HG02885 (cell line): ENCODE measurements around the gene SHB.

Experiments used
- ATAC-seq: cut with Tn5 transposase; IDR thresholded peaks from one replicate; pipeline ENCODE4 v1.9.1; 2021; ENCODE audit warnings: mild to moderate bottlenecking; ENCODE audit not compliant: unreplicated experiment, poor library complexity

SHB gene

DNA sequence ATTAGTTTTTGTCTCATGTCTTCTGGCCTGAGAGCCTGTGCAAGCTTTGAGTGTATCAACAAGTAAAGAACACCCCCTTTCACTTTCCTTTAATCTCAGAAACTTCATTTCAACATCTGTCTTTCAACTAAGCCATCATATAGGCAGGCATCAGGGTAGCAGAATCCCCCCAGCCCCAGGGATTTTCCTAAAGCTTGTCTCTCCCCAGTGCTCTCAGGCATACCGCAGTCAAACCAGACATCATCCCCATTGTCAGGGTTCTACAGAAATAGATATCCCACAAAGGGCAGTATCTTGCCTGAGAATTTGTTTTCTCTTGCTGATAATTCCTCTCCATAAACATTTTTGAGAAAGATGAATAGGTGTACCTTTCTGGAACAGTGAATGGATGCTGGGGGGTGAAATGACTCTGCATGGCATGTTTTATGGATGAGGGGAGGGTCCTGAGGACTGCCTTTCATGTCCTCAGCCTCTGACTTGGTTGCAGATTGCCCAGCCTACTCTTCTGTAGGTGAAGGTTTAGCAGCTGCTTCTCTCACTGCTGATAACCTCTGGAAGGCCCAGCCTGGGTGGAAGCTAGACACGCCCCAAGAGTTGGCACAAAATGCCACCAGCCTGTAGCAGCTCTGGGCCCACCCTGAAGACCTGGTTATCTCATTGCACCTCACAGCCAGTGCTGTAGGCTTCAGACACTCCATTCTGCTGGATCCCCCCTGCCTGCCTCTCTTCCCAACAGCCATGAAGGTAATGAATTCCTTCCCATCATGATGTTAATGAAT is 20.5 kb upstream of the SHB start:
- ATAC-seq: no peak

GRCh38 chr9:38088006-38088925 is 19.2 kb upstream of the SHB start:
- peak; percentile 47 for ATAC-seq

GRCh38 chr9:38086496-38086895 is 17.5 kb upstream of the SHB start:
- ATAC-seq: no peak

DNA sequence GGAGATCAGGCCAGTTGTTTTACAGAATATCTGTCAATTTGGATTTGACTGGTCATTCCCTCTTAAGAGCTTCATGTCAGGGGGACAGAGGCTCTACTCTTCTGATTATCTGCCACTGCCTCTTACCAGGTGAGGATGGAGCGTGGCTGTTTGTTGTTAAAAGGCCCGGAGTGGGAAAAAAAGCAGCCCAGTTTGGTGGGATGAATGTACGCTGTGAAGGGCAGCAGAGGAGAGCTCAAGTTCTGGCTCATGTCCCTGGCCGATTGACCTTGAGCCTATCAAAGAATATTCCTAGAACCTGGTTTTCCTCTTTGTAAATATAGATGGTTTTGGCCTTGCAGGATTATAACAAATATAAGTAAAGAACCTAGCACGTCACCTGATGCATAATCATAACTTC is 16.3 kb upstream of the SHB start:
- no peak for ATAC-seq

DNA sequence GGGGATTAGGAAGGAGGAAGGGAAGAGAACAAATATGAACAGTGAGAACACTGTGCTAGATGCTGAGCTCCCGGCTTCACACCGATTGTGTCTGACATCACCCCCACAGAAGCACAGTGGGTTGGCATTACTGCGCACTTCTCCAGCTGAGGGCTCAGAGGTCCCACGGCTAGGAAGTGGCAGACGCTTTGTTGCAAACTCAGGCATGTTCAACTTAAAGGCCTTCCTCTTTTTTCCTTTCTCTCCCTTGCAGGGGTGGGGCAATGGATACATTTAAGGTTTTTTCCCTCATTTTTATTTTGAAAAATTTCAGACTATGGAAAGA is 15.5 kb upstream of the SHB start:
- no peak for ATAC-seq

DNA sequence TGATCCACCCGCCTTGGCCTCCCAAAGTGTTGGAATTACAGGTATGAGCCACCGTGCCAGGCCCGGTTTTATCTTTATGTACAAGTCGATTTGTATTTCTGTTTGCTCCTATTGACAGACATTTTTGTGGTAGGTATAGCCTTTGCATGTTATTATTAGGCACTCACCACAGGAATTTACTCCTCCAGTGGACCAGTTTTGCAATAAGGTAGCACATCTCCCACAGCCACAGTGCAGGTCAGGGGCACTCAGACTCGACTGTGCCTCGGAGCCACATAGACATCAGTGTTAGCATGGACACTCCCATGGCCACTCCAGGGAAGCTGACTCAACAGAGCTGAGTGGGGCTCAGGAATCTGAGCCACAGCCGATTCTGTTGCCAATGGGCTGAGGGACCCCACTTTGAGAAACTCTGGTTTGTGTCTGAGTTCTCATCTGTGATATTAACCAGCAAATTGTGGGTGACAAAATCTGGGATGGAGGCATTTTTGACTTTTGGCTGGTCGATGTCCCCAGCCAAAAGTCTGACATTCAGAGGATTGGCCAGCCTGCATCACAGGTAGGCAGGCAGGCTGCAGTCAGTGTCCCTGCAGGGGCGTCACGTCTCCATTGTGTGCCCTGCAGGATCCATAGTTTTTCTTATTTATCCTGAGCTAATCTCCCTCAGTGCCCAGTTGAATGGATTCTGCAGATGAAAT is 15.0 kb upstream of the SHB start:
- ATAC-seq: no peak

GRCh38 chr9:38082446-38083287 is 13.6 kb upstream of the SHB start:
- ATAC-seq: no peak

DNA sequence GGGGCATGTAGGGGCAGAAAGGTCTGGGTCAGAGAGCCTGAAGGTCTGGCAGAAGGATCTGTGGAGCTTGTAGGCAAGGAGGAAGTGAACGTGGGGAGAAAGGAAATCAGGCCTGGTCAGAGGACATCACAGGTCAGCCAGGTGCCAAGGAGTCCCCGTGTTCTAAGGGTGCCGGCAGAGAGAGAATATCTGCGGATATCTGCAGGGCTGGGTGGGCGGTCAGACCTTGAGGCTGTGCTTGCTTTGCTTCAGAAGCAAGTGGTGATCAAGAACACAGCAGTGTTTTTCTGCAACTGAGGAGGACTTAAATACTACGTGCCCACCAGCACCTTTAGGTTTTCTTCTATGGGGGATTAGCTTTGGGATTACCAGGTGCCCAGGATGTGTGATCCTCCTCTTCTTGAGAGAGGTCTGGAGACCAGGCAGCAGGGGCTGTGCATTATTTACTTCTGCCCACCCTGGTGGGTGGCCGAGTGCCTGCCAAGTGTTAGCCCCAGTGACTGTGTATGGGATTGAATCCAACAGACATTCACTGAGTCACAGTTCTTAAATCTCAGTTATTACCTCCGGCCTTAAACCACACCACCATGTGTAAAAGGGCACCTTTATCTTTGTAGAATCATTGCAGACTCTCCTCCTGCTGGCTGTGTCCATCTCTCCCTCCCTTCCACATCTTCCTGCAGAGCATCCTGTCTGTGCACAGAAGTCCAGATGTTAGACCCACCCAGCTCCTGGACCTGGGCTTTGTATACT is 12.5 kb upstream of the SHB start:
- ATAC-seq: no peak

DNA sequence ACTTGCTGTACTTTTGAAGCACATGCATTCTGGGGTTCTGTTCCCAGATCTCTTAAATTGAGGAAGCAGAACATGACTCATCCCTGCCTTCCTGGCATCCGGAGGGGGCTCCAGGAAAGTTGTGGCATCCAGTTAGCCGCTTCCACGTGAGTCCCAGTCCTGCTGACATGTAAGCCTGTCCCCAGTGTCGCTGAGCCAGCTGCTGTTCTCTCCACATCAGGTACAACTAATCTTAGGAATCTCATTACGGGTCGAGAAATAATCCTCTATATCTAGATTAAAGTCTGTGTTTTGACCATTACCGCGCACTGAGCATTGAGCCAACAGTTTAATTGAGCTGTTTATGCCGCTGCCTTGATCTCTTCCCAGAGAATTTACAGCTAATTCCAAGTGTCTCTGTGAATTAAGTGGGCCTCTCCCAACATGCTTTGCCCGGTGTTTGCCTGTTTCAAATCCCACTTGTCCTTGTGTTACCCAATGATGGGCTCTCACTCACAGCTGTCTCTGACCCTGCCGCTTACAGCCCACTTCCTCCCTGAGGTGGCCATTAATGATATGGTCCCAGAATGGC is 10.5 kb upstream of the SHB start:
- ATAC-seq: no peak

DNA sequence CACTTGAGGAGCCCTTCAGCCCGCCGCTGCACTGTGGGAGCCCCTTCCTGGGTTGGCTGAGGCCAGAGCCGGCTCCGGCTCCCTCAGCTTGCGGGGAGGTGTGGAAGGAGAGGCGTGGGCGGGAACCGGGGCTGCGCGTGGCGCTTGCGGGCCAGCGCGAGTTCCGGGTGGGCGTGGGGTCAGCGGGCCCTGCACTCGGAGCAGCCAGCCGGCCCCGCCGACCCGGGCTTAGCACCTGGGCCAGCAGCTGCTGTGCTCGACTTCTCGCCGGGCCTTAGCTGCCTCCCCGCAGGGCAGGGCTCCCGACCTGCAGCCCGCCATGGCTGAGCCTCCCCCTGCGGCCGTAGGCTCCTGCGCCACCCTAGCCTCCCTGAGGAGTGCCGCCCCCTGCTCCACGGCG is 6.2 kb upstream of the SHB start:
- ATAC-seq: no peak

DNA sequence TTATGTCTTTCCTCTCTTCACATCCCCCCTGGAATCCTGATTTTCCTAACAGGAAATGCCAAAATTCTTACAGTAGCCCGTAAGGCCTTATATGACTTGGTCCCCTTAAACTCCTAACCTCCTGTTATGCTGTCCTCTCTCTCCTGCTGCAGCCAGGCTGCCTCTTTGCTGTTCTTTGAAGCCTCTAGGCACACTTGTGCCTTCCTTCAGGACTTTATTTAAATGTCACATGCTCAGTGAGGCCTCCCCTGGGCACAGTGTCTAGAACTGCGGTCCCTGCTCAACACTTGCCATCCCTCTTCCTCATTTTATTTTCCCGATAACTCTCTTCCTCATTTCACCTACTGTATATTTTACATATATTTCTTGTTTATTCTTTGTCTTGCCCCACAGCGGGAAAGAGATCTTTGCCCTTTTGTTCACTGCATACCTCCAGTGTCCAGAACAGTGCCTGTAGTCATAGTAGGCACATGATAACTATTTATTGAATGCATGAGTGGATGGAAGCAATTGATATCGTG is 5.5 kb upstream of the SHB start:
- ATAC-seq: no peak

- ATAC-seq: no peak
These were observed 4.9 kb upstream of the SHB start for GRCh38 chr9:38073882-38074281.

GRCh38 chr9:38071470-38072134 is 2.6 kb upstream of the SHB start:
- no peak for ATAC-seq

DNA sequence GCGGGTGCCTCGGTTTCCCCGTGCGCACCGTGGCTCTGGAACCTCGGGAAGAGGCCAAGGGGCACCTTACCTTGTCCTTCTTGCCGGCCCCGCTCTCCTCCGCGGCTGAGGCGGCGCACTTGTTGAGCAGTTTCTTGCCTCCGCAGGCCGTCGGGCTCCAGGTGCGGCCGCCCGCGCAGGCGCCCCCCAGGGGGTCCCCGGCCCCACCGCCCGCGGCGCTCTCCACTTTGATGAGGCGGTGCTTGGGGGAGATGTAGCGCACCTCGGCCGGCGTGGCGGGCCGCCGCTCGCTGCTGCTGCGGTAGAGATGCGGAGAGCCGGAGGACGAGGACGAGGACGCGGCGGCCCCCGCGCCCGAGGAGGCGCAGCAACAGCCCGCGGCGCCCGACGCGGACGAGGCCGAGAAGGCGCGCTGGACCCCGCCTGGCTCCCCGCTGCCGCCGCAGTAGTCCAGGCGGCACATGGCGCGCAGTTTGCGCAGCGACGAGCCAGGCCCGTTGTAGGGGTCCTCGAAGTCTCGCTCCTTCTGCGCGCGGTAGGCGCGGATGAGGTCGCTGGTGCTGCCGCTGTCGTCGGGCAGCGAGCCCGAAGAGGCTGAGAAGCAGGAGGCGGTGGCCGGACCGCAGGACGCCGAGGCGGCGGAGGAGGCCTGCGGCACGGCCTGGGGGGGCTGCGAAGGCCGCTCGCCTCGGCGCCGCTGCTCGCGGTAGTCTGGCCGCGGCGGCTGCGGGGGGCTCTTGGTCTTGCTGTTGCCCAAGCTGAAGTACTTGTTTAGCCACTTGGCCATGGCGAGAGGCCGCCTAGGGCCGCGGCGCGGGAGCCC is 957 bp downstream of the SHB start:
- ATAC-seq: peak; percentile 1

- no peak for ATAC-seq
These were observed 1.8 kb downstream of the SHB start for GRCh38 chr9:38066914-38067858.

- ATAC-seq: no peak
These were observed 2.7 kb downstream of the SHB start for GRCh38 chr9:38066197-38066913.
